Left renal pelvis (tissue), 4 donors: Measurements from ENCODE around the gene GRAMD4. TPM values are rescaled to one million over a fixed set of nuclear protein-coding genes. Genes with fewer than 3 reads are reported as not detected.

ENCODE experiments used
- DNase-seq, 4 donors: peaks; one replicate each; pipeline ENCODE4 v3.0.0-alpha.2; 2013; ENCODE audit warnings: low read depth in 4 of 4, low spot score in 3 of 4
- polyA plus RNA-seq, 4 donors: library from polyadenylated mRNA; unstranded; fragments of 120-200 nt; gene quantifications; one replicate each; pipeline ENCODE4 v1.2.1, GENCODE V29; 2013; ENCODE audit not compliant: insufficient read length in 4 of 4

GRAMD4 gene
- polyA plus RNA-seq, 4 donors, result 21.8 to 25.6 (median 23.5) TPM

DNA sequence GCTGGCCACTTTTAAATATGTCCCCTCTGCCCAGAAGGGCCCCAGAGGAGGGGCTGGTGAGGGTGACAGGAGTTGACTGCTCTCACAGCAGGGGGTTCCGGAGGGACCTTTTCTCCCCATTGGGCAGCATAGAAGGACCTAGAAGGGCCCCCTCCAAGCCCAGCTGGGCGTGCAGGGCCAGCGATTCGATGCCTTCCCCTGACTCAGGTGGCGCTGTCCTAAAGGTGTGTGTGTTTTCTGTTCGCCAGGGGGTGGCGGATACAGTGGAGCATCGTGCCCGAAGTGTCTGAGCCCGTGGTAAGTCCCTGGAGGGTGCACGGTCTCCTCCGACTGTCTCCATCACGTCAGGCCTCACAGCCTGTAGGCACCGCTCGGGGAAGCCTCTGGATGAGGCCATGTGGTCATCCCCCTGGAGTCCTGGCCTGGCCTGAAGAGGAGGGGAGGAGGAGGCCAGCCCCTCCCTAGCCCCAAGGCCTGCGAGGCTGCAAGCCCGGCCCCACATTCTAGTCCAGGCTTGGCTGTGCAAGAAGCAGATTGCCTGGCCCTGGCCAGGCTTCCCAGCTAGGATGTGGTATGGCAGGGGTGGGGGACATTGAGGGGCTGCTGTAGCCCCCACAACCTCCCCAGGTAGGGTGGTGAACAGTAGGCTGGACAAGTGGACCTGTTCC lies 46.5 kb downstream of the GRAMD4 start:
- no peak for DNase-seq

DNA sequence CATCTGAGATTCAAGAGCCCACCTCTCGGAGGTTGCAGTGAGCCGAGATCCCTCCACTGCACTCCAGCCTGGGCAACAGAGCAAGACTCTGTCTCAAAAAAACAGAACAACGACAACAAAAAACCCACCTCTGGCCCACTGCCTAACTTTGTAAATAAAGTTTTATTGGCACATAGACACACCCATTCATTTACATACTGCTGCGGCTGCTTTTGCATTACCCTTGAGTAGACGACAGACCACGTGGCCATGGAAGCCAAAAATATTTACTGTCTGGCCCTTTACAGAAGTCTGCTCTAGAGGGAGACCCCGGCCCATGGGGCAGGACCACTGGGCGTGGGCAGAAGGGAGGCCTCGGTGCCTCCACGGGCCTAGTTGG lies 47.0 kb downstream of the GRAMD4 start:
- no peak for DNase-seq

DNA sequence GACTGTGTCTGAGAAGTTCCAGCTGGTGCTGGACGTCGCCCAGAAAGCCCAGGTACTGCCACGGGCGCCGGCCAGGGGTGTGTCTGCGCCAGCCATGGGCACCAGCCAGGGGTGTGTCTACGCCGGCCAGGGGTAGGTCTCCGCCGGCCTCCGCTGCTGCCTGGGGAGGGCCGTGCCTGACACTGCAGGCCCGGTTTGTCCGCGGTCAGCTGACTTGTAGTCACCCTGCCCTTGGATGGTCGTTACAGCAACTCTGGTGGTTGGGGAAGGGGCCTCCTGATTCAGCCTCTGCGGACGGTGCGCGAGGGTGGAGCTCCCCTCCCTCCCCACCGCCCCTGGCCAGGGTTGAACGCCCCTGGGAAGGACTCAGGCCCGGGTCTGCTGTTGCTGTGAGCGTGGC lies 47.9 kb downstream of the GRAMD4 start:
- no peak for DNase-seq

DNA sequence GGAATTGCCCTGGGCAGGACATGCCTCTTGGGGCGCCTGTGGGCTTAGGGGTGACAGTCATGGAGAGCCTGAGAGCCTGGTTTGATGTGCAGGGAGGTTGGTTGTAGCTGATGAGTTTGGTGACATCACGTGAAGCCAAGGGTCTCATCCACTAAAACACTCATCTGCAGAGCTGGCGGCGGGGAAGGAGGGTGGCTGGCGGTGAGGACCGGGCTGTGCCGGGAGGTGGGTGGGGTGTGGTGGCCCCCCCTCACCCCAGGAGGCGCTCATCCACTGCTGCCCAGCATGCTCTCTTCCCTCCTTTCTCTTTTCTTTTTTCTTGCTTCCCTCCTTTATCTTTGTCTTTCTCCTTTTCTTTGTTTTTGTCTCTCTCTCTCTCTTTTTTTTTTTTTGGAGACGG lies 49.0 kb downstream of the GRAMD4 start:
- no peak for DNase-seq

DNA sequence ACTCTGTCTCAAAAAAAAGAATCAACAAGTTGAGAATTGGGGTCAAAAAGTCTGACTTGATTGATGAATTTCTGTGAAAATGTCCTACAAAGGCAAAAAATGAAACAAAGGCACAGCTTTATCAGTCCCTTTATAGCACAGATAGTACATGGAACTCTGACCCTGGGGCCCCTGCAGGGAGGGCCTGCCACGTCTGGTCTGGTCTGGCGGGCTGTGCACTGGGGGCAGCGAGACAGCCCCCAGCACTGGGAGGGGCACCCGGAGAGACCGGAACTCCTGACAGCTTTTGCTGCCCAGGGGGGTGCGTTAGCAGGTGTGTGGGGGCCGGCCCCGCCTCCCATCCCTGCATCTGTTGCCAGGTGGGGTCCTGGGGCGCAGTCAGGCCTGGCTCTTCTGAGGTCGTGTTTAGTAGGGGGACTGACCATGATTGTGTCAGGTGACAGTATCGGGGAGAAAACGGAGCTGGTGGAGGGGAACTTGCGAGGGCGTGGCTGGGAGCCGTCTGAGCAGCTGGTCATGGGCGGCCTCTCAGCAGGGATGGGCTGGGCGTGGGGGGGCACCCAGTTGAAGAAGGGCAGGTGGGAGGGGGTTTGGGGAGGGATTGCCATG lies 51.7 kb downstream of the GRAMD4 start:
- no peak for DNase-seq

DNA sequence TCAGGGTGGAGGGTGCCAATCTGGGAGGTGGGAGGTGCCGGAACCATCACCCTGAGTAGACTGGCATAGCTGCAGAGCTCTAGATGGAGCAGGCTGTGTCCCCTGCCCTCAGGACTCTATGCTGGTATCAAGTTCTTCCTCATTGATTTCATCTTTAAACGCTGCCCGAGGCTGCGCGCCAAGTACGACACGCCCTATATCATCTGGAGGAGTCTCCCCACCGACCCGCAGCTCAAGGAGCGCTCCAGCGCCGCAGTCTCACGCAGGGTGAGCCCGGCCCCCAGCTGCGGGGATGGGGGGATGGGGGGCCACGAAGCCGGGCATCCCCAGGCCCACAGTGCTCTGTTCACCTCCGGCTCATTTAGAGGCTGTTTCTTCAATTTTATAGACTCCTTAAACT lies 52.5 kb downstream of the GRAMD4 start:
- DNase-seq, result no peak

DNA sequence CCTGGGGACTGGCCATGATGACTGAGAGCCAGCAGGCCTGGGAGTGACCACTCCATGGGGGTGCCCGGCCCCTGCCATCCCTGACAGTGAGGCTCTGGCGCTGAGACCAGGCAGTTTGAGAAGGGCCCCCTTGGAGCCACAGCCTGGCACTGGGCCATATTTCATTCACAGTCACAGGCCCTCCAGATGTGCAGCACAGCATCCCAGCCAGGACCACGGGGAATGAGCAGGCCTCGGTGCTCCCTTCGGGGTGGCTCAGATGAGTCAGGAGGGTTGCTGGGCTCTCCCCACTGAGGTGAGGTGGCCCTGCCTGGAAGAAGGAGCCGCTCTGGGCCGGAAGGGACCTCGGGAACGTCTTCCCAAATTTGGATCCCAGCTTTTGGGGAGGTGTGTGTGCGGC lies 53.0 kb downstream of the GRAMD4 start:
- DNase-seq, result no peak

DNA sequence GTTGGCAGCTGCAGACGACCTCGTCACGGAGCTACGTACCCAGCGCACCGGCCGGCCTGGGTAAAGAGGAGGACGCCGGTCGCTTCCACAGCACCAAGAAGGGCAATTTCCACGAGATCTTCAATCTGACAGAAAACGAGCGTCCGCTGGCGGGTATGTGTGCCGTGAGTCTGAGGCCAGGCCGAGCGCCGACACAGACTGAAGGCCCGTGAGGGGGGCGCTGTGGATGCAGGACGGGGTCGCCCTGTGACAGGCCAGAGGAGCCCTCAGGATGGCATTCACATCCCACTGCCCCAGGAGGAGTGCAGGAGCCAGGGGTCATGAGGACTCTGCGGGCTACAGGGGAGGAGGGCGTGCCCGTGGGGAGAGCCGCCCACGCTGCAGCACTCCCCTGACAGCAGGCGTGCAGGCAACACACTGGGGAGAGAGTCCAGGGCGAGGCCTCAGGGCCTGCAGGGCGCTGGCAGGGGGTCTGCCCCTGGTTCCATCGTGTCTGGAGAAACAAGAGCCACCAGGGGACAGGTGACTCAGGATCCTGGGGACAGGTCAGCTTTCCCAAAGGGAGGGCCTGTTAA lies 53.6 kb downstream of the GRAMD4 start:
- no peak for DNase-seq

DNA sequence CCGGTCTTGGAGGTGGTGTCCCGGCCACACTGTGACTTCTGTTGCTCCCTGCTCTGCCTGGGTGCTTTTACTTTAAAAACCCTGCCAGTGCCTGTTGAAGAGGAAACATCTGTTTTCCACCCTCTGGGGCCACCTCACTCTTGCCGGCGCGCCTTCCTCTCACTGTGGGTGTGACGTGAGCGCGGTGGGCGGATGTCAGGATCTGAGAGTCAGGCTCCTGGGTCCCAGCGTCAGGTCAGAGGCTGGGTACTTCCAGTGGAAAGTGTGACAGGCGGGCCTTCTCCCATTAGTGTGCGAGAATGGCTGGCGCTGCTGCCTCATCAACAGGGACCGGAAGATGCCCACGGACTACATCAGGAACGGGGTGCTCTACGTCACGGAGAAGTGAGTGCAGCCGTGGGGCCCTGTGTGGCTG lies 54.2 kb downstream of the GRAMD4 start:
- no peak for DNase-seq

DNA sequence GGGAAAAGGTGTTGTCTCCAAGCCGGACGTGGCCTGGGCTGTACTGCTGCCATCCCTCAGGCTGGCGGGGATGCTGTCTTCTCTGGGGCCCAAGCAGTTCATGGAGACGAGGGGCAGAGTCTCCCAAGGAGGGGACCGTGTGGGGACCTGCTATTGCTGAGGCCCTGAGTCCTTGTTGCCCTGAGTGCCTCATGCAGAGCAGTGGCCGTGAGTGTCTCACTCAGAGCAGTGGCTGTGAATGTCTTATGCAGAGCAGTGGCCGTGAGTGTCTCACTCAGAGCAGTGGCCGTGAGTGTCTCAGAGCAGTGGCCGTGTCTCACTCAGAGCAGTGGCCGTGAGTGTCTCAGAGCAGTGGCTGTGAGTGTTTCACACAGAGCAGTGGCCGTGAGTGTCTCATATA lies 54.7 kb downstream of the GRAMD4 start:
- DNase-seq, result no peak

DNA sequence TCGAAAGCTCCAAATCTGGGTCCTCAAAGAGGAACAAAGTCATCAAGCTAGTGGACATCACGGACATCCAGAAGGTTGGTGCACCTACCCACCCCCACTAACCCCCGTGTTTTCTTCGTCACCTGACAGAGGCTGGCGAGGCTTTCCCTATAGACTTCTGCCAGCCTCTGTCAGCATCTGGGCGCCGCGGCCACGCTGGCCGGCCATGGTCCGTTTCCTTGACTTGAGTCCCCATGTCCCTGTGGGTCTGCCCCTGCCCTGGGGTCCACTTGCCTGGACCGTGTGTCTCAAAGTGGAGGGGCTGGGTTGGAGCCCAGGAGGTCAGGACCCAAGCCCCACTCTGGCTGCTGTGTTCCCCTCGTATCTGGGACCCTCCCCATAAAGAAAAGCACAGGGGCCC lies 55.3 kb downstream of the GRAMD4 start:
- DNase-seq, result no peak

DNA sequence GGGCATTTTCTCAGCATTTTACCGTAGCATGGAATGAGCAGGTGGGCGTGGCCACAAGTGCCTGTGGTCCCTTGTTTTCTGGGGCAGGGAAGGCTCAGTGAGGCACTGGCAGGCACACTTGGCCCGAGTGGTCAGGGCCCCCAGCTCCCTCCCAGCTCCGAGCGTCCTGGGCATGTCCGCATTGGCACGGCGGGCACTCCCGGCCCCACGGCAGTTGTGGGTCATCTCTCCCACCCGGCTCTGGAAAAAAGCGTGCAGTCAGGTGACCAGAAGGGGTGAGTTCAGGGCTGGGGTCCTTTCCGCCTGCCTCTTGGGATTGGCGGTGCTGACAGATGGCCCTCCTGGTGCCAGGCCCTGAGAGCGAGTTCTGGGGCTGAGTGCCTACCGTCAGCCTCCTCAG lies 55.8 kb downstream of the GRAMD4 start:
- no peak for DNase-seq

DNA sequence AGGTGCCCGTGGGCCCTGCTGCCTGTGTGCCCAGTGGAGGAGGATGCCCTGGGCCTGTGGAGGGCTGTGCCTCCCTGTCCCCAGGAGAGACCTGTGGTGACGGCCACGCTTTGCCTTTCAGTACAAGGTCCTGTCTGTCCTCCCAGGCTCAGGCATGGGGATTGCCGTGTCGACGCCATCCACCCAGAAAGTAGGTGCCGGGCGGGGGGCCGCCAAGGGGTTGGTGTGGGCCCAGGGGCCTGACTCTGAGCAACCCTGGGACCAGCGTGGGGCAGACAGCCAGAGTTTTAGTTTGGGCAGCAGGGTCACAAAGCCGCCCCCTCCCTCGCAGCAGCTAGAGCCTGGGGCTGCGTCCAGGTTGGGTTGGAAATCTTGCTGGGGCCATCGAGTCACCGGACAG lies 56.3 kb downstream of the GRAMD4 start:
- DNase-seq, result no peak

DNA sequence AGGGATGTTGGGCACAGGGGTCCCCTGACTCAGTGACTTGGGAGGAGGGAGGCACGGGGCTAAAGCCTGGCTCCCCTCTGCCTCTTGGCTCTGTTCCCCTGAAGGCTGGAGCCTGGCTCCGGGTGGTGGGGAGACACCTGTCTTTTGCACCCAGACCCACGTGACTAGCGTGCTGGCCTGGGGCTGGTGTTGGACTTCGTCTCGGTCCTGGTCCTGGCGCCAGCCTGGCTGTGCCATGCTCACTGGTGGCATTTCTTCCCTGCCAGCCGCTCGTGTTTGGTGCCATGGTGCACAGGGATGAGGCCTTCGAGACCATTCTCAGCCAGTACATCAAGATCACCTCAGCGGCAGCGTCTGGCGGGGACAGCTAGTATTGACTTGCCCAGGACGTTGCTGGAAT lies 56.7 kb downstream of the GRAMD4 start:
- no peak for DNase-seq

DNA sequence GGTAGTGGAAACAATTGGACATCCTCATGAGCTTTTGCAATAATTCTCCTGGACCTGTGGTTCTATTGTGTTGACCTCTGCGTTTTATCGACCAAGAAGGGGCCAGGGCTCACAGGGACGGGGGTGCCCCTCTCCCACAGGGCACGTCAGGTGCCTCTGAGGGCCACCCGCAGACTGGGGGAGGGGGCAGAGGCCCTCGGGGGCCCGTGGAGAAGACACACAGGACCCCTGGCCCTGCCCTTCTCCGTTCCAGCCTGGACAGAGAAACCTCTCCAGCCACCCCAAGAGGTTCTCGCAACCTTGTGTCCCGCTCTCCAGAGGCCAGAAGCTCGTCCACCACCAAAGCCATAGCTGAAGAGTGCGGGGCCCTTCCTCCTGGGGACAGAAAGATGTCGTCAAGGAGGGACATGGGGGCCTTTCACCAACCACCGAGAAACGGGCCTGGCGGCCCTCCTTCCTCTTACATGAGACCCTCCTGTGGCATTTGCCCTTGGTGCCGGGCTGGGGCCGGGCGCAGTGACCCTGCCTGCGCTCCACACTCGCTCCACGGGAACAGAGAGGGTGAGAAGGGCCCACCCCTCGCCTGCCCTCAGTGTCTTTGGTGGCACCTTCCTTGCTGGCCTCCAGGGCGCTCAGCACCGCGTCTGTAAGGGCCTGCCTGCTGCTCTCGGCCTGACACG lies 57.3 kb downstream of the GRAMD4 start:
- DNase-seq, result no peak

DNA sequence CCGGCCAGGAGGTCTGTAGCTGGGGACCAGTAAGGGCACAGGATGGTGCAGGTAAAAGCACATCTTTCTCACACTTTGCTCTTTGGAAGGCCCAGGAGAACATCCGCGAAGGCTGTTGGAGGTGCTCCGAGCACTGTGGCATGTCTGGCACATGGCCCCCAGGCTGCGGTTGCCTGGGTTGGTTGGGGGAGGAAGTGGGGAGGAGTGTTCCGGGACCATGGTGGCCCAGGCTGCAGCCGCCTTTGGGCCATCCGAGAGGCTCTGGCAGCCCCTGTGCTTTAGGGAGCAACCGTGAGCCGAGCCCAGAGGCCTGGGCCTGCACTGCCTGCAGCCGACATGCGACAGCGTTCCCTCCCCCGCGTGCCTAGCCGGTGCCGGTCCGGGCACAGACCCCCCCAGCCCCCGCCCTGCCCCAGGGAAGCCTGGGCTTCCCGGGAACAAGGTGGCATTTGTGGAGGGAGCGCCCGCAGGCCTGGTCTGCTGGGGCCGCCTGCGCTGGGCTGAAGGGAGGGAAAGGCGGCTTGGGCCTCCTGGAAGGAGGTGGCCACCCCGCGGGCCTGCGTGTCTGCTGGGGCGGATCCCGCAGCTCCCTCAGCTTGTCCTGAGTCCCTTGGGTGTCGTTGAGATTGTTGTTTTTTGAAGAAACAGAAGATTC lies 57.9 kb downstream of the GRAMD4 start:
- DNase-seq, result no peak

DNA sequence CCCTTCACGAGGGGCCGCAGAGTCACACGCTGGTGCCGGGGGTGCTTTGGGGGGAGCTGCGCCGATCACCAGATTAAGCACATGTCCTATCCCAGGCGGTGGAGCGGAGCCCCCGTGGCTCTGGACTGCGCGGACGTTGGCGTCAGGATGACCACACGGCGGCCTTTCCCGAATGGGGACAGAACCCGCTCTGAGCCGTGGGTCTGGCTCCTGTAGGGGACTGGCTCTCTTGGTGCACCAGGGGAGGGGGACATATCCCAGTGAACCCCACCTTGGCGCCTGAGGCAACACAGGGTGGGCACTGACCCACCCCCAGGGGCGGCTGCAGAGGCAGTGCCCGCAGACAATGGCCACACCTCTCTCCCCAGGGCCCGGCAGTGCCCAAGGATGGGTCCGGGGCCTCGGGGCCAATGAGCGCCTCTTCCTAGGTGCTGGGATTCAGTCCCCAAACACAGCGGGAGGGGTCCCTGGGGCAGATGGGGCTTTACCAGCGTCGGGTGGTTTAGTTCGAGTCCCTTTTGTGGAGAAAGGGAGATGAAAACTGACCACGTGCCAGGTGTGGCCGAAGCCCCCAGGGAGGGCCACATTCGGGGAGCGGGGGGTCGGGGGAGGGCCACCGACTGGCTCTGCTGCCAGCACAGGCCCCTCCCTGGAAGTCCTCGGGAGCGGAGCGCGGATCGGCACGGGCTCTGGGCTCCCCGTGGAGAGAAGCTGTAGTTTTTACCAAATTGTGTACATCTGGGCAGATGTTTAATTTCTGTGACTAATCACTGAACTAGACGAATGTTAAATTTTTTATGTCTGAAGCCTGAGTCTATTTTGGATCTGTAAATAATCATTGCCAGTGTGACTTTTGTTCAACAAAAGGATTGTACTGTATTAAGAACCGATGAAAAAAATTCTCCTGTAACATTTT lies 58.9 kb downstream of the GRAMD4 start:
- no peak for DNase-seq

DNA sequence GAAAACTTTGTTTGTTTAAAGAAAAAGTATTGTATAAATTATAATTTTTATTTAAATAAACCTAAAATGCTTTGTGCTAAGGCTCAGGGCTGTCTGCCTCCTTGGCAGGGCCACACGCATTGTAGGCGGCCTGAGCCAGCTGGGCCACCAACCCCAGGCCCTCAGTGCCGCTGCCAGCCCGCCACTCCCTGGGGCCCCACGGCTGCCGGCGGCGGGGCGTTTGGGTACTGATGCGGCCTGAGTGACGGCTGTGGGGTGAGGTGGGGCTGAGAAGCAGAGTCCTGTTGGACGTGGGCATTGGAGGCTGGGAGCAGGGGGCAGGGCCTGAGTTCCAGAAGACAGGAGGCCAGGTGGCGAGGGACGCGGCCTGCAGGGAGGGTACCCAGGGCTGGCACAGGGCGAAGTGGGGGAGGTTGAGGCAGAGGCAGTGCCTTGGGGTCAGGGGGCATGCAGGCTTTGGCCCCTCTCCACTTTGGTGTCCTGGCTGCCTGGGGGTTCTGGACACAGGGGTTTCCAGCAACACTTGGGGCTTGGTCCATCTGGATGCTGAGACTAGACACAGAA lies 59.6 kb downstream of the GRAMD4 start:
- no peak for DNase-seq

DNA sequence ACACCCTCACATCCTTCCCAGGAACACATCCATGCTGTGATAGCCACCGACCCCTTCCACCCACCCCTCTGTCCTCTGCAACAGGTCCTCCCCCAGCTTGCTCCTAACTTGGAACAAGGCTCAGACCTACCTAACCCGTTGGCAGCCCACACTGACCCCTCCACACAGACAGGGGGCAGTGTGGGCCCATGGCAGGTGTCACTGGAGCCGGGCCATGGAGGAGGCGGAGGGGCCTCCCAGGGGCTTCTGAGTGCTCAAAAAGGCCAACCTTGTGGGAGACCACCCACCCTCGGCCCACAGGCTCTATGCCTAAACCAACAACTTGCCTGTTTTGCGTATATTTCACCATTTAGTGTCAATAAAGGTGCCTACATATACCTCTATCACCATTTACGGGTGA lies 60.8 kb downstream of the GRAMD4 start:
- no peak for DNase-seq
